Kasumi-1 (cell line): Measurements from ENCODE around the gene AMHR2.
"Not testable (repeated sequence)": the region's sequence is repeated elsewhere in the genome, so short reads cannot be mapped to it uniquely, and the experiment has no call there.

ENCODE experiments used
- DNase-seq, 2 experiments: peaks; one replicate each; lab custom pipeline; 2025; lab: John Stamatoyannopoulos, UW

Gene AMHR2

GRCh38 chr12:53423597-53423996, at the start of gene AMHR2:
Gene AMHR2 (plus strand): TSS chr12:53423855. CDS start chr12:53423935, 80 bp downstream.
- DNase-seq = no peak

GRCh38 chr12:53374277-53374676, 49.4 kb upstream of the AMHR2 start:
- not testable (repeated sequence) for DNase-seq

GRCh38 chr12:53376747-53377146, 46.9 kb upstream of the AMHR2 start:
- no peak for DNase-seq

- DNase-seq = no peak
Observed at GRCh38 chr12:53378222-53378621, 45.4 kb upstream of the AMHR2 start.

- DNase-seq = peak in 1 of 2 experiments; percentile 39
Observed at GRCh38 chr12:53378724-53379388, 44.8 kb upstream of the AMHR2 start.

GRCh38 chr12:53379389-53380103, 44.1 kb upstream of the AMHR2 start:
- DNase-seq = peak; percentile 100

- DNase-seq = peak; percentile 86 to 89
Observed at GRCh38 chr12:53380104-53380793, 43.4 kb upstream of the AMHR2 start, which contains the start of gene SP1. Gene SP1 (plus strand): TSS chr12:53380176. CDS start chr12:53380292, 116 bp downstream.

- peak in 1 of 2 experiments; percentile 19 for DNase-seq
Observed at GRCh38 chr12:53380794-53381730, 42.6 kb upstream of the AMHR2 start.

GRCh38 chr12:53381731-53382630, 41.7 kb upstream of the AMHR2 start:
- peak; percentile 39 to 61 for DNase-seq

- DNase-seq = no peak
Observed at GRCh38 chr12:53383258-53383657, 40.4 kb upstream of the AMHR2 start.

- DNase-seq = not testable (repeated sequence)
Observed at GRCh38 chr12:53386381-53386780, 37.3 kb upstream of the AMHR2 start.

- no peak for DNase-seq
Observed at GRCh38 chr12:53388932-53389331, 34.7 kb upstream of the AMHR2 start.

GRCh38 chr12:53389702-53390101, 34.0 kb upstream of the AMHR2 start:
- DNase-seq = no peak

GRCh38 chr12:53391724-53392123, 31.9 kb upstream of the AMHR2 start:
- DNase-seq = no peak

- DNase-seq = no peak
Observed at GRCh38 chr12:53399896-53400295, 23.8 kb upstream of the AMHR2 start.

- DNase-seq = not testable (repeated sequence)
Observed at GRCh38 chr12:53402351-53402750, 21.3 kb upstream of the AMHR2 start.

GRCh38 chr12:53402871-53403270, 20.8 kb upstream of the AMHR2 start:
- no peak for DNase-seq

- DNase-seq = no peak
Observed at GRCh38 chr12:53410951-53411350, 12.7 kb upstream of the AMHR2 start.

- no peak for DNase-seq
Observed at GRCh38 chr12:53413485-53414204, 10.0 kb upstream of the AMHR2 start.
